ENCODE data around the gene C10orf143.
"Not testable (repeated sequence)": the region's sequence is repeated elsewhere in the genome, so short reads cannot be mapped to it uniquely, and the experiment has no call there.

Gene C10orf143

DNA sequence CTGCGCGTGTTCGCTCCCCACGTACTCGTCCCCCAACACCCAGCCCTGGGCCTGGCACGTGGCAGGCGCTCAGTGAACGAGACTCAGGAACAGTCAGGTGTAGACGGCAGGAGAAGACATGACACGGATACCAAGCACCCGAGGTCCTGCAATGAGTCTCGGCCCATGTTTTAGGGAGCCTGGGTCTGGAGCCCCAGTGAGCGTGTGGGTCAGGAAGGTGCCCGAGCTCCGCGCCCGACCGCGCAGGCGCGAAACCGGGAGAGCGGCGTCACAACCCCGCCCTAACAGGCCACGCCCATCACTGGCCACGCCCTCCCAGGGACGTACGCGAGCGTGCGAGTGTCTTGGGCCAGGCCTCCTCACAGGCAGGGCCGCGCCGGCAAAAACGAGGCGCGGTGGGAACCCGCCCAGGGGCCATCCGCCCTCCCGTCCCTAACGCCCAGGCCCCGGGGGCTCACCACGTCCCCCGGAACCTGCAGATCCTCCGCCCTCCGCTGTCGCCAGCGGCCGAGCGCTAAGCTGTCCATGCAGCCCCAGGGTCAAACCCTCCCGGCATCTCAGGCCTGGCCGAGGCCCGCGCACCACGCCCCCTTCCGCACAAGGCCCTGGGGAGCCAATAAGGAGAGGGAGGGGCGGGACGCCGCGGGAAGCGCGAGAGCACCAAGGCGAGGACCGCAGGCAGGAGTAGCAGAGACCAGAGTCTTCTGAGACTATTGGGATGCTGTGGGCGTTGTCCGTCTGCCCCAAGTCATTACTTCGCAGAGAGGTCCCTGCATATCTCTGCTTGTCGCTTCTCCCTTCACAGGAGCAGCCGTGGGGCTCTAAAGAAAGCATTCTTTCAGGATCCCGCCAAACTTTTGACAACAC, at the start of gene C10orf143:
TSS of gene C10orf143 (minus strand) at position 585 of the 867 bp plus-strand sequence. CDS start at position 527, 58 bp downstream.
- no peak for FAIRE-seq
- DNase-seq (ENCODE audit: extremely low spot score, insufficient read length, low read depth), result peak; percentile 85

- no peak for FAIRE-seq
- DNase-seq (ENCODE audit: extremely low spot score, insufficient read length, low read depth), result no peak
Observed at GRCh38 chr10:130159192-130159794, 48.7 kb upstream of the C10orf143 start.

GRCh38 chr10:130146042-130146441, 35.4 kb upstream of the C10orf143 start:
- DNase-seq (ENCODE audit: extremely low spot score, insufficient read length, low read depth) (no peak), FAIRE-seq (peak; percentile 62)

GRCh38 chr10:130141878-130142277, 31.2 kb upstream of the C10orf143 start:
- DNase-seq (ENCODE audit: extremely low spot score, insufficient read length, low read depth), result no peak
- FAIRE-seq, result peak; percentile 88

GRCh38 chr10:130141460-130141859, 30.8 kb upstream of the C10orf143 start:
- DNase-seq (ENCODE audit: extremely low spot score, insufficient read length, low read depth), result no peak
- FAIRE-seq, result no peak

DNA sequence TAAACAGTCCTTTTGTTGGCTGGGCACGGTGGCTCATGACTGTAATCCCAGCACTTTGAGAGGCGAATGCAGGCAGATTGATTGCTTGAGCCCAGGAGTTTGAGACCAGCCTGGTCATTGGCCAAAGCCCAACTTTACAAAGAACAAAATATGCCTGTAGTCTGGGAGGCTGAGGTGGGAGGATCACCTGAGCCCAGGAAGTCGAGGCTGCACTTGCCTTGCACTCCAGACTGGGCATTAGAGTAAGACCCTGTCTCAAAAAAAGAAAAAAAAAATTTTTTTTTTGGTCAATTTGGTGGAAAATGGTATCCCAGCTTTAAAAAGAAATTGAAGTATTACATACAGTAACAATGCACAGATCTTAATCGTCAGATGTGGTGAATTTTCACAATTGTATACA, 30.4 kb upstream of the C10orf143 start:
- DNase-seq (ENCODE audit: extremely low spot score, insufficient read length, low read depth), result no peak
- no peak for FAIRE-seq

GRCh38 chr10:130140425-130140824, 29.8 kb upstream of the C10orf143 start:
- peak; percentile 70 for FAIRE-seq

DNA sequence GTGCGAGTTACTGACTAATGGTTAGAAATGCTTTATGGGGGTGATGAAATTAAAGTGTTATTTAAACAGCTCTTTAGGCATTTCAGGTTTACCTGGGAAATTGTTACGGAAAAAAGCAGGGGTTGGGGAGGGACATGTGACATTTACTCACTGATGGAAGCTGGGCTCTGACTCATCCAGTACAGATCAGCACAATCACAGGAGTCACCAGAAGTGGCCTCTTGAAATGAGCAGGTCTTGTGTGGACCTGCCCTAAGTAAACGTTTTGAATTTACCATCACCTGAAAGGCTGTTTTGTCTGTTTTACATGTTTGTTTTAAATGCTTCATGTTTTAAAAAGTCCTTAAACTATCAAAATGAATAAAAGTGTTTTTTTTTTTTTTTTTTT, 27.8 kb upstream of the C10orf143 start:
- DNase-seq (ENCODE audit: extremely low spot score, insufficient read length, low read depth) (no peak), FAIRE-seq (no peak)

More at GRCh38 chr10:130140425-130140824, 29.8 kb upstream of the C10orf143 start:
- DNase-seq (ENCODE audit: extremely low spot score, insufficient read length, low read depth), result no peak

- FAIRE-seq (no peak), DNase-seq (ENCODE audit: extremely low spot score, insufficient read length, low read depth) (no peak)
Observed at GRCh38 chr10:130137659-130138478, 27.2 kb upstream of the C10orf143 start.

DNA sequence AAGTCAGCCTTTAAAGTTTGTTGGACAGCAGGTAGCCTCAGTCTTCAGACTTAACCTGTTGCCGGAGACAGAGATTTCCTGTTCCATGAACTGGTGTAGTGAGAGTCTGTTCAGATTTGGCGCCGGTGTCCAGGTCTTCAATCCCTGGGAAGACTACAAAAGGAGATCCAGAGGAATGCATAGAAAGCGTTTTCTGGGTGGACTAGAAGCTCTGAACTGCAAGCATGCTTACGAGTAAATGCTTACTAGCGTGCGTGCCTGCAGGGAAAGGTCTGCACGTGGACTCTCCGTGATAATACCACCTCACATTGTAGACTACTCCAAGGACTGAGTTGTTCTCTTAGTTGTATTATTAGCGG, 26.4 kb upstream of the C10orf143 start:
- DNase-seq (ENCODE audit: extremely low spot score, insufficient read length, low read depth) (no peak), FAIRE-seq (no peak)

GRCh38 chr10:130136226-130137089, 25.8 kb upstream of the C10orf143 start, which contains the start of gene GLRX3:
Gene GLRX3, plus strand, starts transcription at chr10:130136391. Its CDS starts 30 bp downstream, at chr10:130136421.
- DNase-seq (ENCODE audit: extremely low spot score, insufficient read length, low read depth), result peak; percentile 90
- peak; percentile 77 for FAIRE-seq

DNA sequence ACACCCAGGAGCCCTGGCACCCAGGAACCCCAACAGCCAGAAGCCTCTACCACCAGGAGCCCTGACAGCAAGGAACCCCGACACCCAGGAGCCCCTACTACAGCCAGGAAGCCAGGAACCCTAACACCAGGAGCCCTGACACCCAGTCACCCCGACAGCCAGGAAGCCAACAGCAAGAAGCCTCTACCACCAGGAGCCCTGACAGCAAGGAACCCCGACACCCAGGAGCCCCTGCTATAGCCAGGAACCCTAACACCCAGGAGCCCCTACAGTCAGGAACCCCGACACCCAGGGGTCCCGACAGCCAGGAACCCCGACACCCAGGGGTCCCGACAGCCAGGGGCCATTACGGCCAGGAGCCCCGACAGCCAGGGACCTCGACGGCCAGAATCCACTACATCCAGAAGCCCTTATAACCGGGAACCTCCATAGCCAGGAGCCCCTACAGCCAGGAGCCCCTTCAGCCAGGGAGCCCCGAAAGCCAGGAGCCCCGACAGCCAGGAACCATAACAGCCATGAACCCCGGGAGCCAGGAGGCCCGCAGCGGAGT, 25.1 kb upstream of the C10orf143 start:
- DNase-seq (ENCODE audit: extremely low spot score, insufficient read length, low read depth) (no peak), FAIRE-seq (no peak)

- FAIRE-seq (no peak), DNase-seq (ENCODE audit: extremely low spot score, insufficient read length, low read depth) (no peak)
Observed at GRCh38 chr10:130128922-130129321, 18.3 kb upstream of the C10orf143 start.

- FAIRE-seq (no peak), DNase-seq (ENCODE audit: extremely low spot score, insufficient read length, low read depth) (no peak)
Observed at GRCh38 chr10:130128062-130128781, 17.6 kb upstream of the C10orf143 start.

GRCh38 chr10:130127364-130128061, 16.9 kb upstream of the C10orf143 start:
- peak; percentile 93 for FAIRE-seq

DNA sequence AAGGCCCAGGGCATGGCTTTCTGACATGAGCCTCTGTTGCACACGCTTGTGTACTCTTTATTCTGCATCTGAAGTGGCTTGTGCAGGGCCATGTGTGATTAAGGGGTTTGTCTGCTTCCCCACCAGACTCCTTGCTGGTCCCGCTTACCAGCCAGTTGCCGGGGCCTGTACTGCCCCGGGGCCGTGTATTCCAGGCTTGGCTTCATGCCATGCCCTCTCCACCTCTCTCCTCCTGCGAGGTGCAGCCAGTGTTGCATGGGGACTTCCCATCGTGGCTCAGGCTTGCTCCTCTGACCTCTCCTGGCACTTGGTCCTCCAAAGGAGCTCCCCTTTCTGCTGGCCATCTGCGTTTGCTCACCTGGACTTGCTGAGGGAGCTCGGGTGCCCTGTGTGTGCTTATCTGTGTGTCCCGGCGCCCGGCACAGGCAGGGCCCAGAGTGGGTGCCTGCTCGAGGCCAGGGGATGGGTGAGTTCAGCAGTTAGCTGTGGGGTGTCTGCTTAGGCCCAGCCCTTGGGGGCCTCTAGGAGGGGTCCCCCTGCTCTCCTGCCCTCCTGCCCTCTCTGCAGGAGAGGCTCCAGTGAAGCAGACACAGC, 11.0 kb upstream of the C10orf143 start:
- DNase-seq (ENCODE audit: extremely low spot score, insufficient read length, low read depth), result no peak
- FAIRE-seq, result no peak

More at GRCh38 chr10:130127364-130128061, 16.9 kb upstream of the C10orf143 start:
- no peak for DNase-seq (ENCODE audit: extremely low spot score, insufficient read length, low read depth)

GRCh38 chr10:130117535-130117934, 6.9 kb upstream of the C10orf143 start:
- DNase-seq (ENCODE audit: extremely low spot score, insufficient read length, low read depth); FAIRE-seq: not testable (repeated sequence)

DNA sequence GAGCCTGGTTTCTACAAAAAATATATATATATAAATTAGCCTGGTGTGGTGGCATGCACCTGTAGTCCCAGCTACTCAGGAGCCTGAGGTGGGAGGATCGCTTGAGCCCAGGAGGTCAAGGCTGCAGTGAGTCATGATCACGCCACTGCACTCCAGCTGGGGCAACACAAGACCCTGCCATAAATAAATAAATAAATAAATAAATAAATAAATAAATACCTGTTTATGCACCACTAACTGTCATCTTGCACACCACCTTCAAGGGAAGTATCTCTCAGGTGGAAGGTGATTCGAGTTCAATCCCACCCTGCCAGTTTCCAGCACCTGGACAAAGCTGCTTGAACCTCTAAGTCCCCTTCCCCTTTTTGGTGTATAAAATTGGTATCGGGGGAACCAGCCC, 6.3 kb upstream of the C10orf143 start:
- not testable (repeated sequence) for DNase-seq (ENCODE audit: extremely low spot score, insufficient read length, low read depth); FAIRE-seq

Data from GM18507 (cell line).